Panc1 (cell line): ENCODE data around the gene BBX.

Experiments used
- CTCF ChIP-seq: fragments of 450-650 bp; IDR thresholded peaks from 2 replicates; pipeline ENCODE4 v1.5.1; 2017; ENCODE audit warnings: mild to moderate bottlenecking
- POLR2AphosphoS5 ChIP-seq: IDR thresholded peaks from 2 replicates; pipeline ENCODE4 v1.6.1; 2012; ENCODE audit warnings: mild to moderate bottlenecking, low read depth, low read length, moderate library complexity
- SIN3A ChIP-seq: IDR thresholded peaks from 2 replicates; pipeline ENCODE4 v1.6.1; 2012; ENCODE audit warnings: low read depth, mild to moderate bottlenecking, low read length, moderate library complexity, borderline replicate concordance; ENCODE audit not compliant: insufficient read depth
- TF ChIP-seq, protein P1 (sequence below), 2 experiments: IDR thresholded peaks; 2 replicates each; pipeline ENCODE4 v1.6.1; 2011 to 2012; ENCODE audit warnings: low read depth in 2 of 2, control low read depth in 1 of 2, low read length in 1 of 2, mild to moderate bottlenecking in 1 of 2, moderate library complexity in 1 of 2; ENCODE audit not compliant: insufficient read depth in 1 of 2

DNA sequence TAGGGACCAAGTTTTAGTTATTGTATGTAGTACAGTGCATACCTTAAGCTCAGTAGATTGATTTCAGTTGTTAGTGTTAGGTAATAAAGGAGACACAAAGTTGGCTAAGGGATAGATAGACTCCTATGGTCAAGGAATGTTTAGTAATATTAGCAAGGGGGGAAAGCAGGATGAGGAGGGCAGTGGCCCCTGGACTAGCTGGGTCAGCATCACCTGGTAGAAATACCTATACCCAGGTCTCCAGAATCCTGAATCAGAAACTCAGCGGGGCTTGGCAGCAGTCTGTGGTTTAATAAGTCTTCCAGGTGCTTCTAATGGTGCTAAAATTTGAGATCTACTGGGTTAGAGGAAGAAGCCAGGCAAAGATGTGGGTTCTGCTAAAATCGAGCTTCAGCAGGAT lies 35.0 kb downstream of the BBX start:
- TF ChIP-seq POLR2AphosphoS5: no peak
- TF ChIP-seq SIN3A: no peak
- no peak for TF ChIP-seq CTCF
- TF ChIP-seq, protein P1, sequence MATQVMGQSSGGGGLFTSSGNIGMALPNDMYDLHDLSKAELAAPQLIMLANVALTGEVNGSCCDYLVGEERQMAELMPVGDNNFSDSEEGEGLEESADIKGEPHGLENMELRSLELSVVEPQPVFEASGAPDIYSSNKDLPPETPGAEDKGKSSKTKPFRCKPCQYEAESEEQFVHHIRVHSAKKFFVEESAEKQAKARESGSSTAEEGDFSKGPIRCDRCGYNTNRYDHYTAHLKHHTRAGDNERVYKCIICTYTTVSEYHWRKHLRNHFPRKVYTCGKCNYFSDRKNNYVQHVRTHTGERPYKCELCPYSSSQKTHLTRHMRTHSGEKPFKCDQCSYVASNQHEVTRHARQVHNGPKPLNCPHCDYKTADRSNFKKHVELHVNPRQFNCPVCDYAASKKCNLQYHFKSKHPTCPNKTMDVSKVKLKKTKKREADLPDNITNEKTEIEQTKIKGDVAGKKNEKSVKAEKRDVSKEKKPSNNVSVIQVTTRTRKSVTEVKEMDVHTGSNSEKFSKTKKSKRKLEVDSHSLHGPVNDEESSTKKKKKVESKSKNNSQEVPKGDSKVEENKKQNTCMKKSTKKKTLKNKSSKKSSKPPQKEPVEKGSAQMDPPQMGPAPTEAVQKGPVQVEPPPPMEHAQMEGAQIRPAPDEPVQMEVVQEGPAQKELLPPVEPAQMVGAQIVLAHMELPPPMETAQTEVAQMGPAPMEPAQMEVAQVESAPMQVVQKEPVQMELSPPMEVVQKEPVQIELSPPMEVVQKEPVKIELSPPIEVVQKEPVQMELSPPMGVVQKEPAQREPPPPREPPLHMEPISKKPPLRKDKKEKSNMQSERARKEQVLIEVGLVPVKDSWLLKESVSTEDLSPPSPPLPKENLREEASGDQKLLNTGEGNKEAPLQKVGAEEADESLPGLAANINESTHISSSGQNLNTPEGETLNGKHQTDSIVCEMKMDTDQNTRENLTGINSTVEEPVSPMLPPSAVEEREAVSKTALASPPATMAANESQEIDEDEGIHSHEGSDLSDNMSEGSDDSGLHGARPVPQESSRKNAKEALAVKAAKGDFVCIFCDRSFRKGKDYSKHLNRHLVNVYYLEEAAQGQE (IDR thresholded peaks at IDR 0.05; ENCODE audit: insufficient read depth in 1 of 2, low read depth in 2 of 2, low read length in 1 of 2): no peak
